HG03354 (cell line): ENCODE results near the gene CLDN22.
A peak's percentile ranks its signal among the peaks of the same experiment; 100 is the strongest.
"Not testable (repeated sequence)": the region's sequence is repeated elsewhere in the genome, so short reads cannot be mapped to it uniquely, and the experiment has no call there.

ENCODE experiments used
- ATAC-seq: cut with Tn5 transposase; IDR thresholded peaks from one replicate; pipeline ENCODE4 v1.9.1; 2021; ENCODE audit warnings: mild to moderate bottlenecking; ENCODE audit not compliant: unreplicated experiment, poor library complexity, severe bottlenecking

Gene CLDN22

DNA sequence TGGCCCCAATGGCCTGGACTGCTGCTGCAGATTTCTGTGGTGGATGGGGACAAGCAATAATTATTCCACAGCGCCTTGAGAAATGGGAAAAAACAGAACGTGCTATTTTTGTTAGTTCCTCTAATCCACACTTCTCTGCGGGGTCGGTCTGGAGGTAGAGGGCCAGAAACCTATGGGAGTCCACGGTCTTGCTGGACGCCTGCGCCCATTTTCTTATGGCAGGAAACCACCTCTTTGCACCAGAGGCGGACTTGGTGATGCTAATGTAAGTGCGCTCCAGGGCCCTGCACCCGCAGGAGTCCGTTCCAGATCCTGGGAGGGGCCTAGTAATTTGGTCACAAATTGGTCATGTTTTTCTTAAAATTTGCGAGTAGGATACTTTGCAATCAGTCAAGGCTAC, 28.1 kb upstream of the CLDN22 start:
- ATAC-seq: no peak

DNA sequence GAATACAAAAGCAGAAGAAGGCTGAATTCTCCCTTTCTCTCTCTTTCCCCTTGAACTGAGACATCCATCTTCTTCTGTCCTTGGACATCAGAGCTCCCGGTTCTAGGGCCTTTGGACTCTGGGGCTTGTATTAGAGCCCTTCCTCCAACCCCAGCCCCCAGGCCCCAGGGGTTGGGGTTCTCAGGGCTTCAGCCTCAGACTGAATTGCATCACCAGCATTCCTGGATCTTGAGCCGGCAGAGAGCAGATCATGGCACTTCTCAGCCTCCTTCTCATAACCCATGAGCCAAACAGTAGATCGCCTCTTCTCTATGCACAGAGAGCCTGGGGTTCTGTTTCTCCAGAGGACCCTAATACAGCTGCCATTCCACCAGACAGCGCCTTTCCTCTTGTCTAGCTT, 27.5 kb upstream of the CLDN22 start:
- ATAC-seq: no peak

DNA sequence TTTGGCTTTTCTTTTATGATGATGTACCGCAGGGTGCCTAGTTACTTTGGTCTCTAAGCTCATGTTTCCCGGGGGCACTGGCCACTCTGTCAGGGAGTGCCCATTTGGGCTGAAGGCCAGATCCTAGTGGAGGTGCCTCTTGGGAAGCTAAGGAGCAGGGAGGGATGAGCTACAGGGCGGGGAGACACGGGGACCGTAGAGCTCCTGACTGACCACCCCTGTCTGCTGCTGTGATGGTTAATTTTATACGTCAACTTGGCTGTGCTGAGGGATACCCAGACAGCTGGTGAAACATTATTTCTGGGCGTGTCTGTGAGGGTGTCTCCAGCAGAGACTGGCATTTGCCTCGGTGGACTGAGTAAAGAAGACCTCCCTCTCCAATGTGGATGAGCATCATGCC, 27.1 kb upstream of the CLDN22 start:
- ATAC-seq: no peak

- ATAC-seq: no peak
Observed at GRCh38 chr4:183345261-183345660, 25.2 kb upstream of the CLDN22 start.

- no peak for ATAC-seq
Observed at GRCh38 chr4:183344523-183345255, 24.6 kb upstream of the CLDN22 start.

DNA sequence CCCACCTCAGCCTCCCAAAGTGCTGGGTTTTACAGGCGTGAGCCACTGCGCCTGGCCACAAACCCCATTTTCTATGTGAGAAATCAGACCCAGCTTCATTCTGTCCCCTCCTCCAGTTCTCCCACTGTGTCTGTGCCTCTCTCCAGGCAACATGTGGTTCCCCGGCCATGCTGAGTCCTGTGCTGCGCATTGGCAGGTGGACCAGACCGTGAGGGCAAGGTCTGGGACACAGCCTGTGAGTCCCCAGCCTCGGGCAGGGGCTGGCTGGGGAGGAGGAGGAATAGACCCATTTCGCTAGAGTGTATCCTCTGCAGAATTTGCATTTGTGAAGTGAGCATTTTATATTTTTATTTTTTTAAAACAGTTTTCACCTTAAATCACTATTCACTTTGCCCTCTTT, 23.7 kb upstream of the CLDN22 start:
- no peak for ATAC-seq

DNA sequence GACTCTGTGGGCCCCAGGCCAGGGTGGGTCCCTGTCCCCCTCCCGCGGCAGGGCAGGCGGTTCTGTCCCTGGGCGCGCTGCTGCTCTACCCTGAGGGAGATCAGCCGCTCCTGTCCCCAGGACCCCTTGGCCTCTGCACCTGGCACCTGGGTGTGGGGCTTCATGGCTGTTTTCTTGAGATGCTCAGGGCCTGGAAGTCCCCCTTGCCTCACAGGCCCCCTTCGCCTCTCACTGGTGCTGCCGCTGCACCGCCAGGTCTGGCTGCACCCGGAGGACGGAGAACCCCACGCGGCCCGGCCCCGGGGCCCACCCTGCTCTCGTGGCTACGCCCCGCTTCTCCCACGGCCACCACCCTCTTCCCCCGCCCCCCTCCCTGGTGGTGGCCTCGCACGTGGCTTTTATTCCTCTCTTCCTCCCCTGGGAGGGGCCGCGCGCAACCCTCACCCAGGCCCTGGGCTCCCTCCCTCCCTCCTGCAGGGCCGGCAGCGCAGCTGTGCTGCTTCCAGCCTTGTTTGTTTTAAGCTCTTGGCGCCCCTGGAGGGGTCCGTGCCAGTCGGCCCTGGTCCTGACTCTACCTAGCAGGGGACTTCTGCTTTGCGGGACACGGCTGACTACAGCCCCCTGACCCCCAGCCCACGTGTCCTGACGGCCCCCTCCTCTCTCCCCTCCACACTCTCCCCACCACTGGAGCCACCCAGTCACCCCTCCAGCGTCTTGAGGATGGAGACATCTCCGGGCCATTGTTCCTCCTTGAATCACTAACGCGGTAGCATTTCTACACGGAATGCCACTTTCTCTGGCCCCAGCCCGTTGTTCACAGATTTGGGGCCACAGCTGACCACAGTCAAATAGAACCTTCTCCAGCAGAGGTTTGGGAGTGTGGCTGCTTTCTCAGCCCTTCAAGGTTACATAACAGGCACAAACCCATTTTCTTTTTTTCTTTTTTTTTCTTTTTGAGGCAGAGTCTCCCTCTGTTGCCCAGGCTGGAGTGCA, 22.8 kb upstream of the CLDN22 start:
- ATAC-seq: peak; percentile 76

GRCh38 chr4:183337833-183338232, 17.8 kb upstream of the CLDN22 start:
- ATAC-seq: no peak

- no peak for ATAC-seq
Observed at GRCh38 chr4:183337349-183337748, 17.3 kb upstream of the CLDN22 start.

DNA sequence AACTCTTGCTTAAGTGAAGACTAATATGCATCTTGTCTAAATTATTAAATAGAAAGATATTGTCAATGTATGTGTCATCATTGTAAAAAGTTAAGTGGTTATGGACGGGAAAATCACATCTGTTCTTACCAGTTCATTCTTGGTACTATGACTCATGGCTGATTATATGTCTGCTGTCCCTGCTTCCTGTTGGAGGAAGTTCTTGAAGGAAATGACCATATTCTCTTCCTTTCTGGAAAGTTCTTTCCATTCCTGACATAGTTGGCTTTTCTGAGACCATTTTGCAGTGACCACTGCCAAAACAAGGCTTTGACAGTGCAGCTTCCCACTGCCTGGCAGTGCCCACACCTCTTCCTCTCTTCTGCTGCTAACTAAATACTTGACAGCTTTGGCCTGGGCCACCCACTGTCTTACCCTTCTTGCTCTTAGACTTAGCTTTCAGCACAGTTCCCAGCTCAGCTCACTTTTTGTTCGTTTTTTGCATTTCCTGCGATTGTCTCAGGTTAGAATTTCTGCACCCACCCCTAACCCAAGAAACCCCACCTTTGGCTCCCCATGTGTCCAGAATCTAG, 15.4 kb upstream of the CLDN22 start:
- ATAC-seq: no peak

DNA sequence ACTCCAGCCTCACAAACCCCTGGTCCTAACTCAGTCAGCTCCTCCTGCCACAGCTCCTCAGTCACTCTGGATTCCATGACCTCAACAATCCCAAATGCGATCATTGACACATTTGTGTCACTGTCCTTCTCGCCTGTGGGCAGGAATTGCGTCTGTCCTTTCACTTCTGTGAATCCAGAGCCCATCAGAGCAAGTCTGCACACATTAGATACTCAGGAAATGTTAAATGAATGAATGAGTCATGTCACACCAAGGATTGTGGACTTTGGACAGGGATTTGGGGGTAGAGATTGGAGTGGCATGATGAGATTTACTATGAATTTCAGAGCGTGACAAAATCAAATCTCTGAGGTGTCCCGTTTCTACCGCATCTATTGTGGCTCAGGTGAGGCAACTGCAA, 13.9 kb upstream of the CLDN22 start:
- no peak for ATAC-seq

GRCh38 chr4:183333202-183333601, 13.1 kb upstream of the CLDN22 start:
- ATAC-seq: no peak

DNA sequence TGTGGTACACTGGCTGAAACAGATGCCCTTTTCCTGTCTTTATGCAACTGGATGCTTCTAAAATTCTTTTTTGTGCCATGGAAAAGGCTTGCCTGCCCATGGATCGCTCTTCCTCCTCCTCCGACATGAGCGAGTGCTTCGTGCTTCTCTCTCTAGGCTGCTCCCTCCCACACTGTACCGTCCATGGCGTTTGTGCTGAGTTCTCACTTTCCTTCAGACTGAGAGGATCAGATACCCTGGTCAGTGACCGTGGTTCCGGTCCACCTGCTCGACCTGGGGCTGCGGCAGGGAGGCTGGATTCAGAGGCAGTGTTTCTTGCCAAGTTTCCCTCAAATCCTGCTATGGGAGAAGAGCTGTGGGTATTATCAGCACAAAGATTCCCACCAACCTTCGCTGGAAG, 12.4 kb upstream of the CLDN22 start:
- no peak for ATAC-seq

GRCh38 chr4:183330841-183331240, 10.8 kb upstream of the CLDN22 start:
- no peak for ATAC-seq

DNA sequence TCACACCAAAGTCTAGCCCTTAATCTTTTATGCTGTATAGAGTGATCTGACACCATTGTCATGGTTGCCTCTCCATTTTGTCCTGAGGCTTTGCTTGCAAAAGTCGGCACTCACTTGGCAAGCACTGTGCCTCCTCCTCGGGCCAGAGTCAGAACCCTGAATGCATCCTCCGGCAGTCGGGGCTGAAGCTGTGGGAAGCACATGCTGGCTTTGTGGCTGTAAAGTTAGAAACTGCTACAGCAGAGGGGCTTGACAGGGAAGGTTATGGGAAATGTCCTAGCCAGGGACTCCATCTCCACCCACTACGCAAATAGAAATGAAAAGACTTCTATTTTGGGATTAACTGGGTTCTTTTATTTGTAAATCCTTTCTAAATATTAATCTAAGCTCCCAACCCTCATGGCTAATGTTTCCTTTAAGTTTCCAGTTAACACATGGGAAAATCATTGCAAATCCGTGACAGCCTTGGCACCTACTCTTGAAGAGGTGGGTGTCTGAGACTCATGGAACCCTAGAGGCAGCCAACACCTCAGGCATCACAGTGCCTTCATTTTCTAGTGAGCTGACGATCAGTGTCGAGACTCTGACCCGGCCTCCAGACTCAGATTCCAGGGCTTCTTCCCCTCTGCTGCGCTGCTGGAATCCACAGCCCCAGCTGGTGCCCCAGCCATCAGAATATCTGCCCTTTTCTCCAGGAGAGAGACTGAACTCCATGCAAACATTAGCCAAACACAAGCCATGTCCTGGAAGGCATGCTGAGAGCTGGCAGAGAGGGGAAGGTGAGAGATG, 10.1 kb upstream of the CLDN22 start:
- no peak for ATAC-seq

GRCh38 chr4:183329244-183329643, 9.2 kb upstream of the CLDN22 start:
- ATAC-seq: no peak

DNA sequence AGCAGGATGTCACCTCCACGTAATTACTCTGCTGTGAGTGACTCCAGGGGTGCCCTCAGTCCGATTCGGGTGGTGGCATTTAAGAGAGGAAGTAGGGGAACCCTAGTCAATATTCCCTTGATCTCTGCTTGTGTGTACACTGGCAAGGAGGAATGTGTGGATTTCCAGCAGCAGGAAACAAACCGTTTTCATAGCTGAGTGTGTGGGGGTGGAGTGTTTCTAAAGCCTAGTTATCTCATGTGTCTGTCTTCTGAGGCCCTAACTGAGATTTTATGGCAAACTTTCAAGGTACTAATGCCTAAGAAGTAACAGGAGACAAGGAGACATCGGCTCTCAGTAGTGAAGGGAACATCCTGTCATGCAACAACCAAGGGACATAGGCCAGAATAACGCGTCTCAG, 8.8 kb upstream of the CLDN22 start:
- ATAC-seq: no peak

DNA sequence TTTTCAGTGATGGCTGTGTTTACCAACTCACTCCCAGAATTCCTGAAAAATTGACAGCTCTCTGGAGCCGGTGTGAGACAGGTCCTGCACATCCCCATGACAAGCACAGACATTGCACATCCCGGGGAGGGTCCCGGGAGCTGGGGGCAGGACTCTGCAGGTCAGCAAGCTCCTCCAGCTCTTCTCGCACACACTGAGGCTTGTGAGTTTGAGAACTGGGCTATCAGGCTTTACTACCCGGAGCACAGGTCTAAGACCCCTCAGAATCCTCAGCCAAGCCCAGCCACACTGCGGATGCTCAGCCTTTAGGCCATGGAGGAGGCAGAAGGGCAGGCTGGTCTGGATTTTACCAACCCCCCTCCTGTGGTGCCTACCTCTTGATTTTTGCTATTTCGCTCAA, 7.8 kb upstream of the CLDN22 start:
- ATAC-seq: no peak

DNA sequence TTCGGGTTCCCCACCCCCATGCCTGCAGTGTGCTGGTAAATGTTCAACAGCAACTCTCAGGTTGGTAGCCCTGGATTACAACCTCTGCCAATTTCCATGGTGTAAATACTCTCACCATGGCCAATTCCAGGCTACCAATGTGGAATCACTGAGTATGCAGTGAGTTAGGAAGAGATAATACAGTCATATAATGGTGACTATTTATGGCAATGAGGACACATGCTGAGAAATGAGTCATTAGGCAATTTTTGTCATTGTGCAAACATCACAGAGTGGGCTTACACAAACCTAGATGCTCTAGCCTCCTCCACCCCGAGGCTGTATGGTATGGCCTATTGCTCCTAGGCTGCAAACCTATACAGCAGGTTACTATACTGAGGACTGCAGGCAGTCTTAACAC, 6.8 kb upstream of the CLDN22 start:
- no peak for ATAC-seq

GRCh38 chr4:183326387-183326786, 6.3 kb upstream of the CLDN22 start:
- ATAC-seq: not testable (repeated sequence)
